SU-DHL-6 (cell line): ENCODE measurements around the gene GRAMD4.

Experiments
- H2AFZ ChIP-seq: fragments of 200-600 bp; sonication (generic); 2 replicates; pipeline ENCODE4 v1.6.1; 2014; ENCODE audit warnings: low read depth, mild to moderate bottlenecking, moderate library complexity, mixed read lengths, antibody characterized with exemption, low read length; ENCODE audit not compliant: severe bottlenecking
- H3F3A ChIP-seq: fragments of 200-600 bp; shearing (Covaris generic); 2 replicates; pipeline ENCODE4 v1.6.0; 2016; ENCODE audit warnings: antibody characterized with exemption, mild to moderate bottlenecking; ENCODE audit not compliant: insufficient read depth
- H3K27ac ChIP-seq: fragments of 200-600 bp; sonication (generic); 2 replicates; pipeline ENCODE4 v1.5.1; 2016; ENCODE audit warnings: low read depth, mild to moderate bottlenecking, low read length, moderate library complexity, mixed read lengths
- H3K27me3 ChIP-seq: fragments of 200-600 bp; sonication (generic), shearing (Covaris generic); 2 replicates; pipeline ENCODE4 v1.6.0; 2014; ENCODE audit warnings: mild to moderate bottlenecking, low read length
- H3K36me3 ChIP-seq: fragments of 200-600 bp; sonication (generic); 2 replicates; pipeline ENCODE4 v1.6.1; 2014; ENCODE audit warnings: mild to moderate bottlenecking, low read length, mixed read lengths
- H3K4me2 ChIP-seq: fragments of 300-600, 200-600 bp; shearing (Covaris generic), sonication (generic); 2 replicates; pipeline ENCODE4 v1.6.0; 2014; ENCODE audit warnings: low read length, low read depth, mild to moderate bottlenecking; ENCODE audit not compliant: poor library complexity, severe bottlenecking
- H3K4me3 ChIP-seq: fragments of 200-600 bp; sonication (generic); 2 replicates; pipeline ENCODE4 v1.5.1; 2014; ENCODE audit warnings: antibody characterized with exemption, low read length, mild to moderate bottlenecking, mixed read lengths; ENCODE audit not compliant: insufficient read depth, poor library complexity, severe bottlenecking
- H3K79me2 ChIP-seq: fragments of 200-600 bp; sonication (generic); 2 replicates; pipeline ENCODE4 v1.6.1; 2014; ENCODE audit warnings: mild to moderate bottlenecking, low read length, moderate library complexity; ENCODE audit not compliant: insufficient read depth
- H3K9ac ChIP-seq: fragments of 200-600 bp; sonication (generic); 2 replicates; pipeline ENCODE4 v1.7.0; 2014; ENCODE audit warnings: mild to moderate bottlenecking, low read length
- H3K9me2 ChIP-seq: fragments of 200-600 bp; sonication (generic); replicated peaks from 2 replicates; pipeline ENCODE4 v1.6.1; 2014; ENCODE audit warnings: low read length; ENCODE audit not compliant: insufficient read depth
- H3K9me3 ChIP-seq: fragments of 200-600 bp; sonication (generic); 2 replicates; pipeline ENCODE4 v1.6.1; 2014; ENCODE audit warnings: low read length, mixed read lengths; ENCODE audit not compliant: insufficient read depth
- H4K20me1 ChIP-seq: fragments of 200-600 bp; sonication (generic); 2 replicates; pipeline ENCODE4 v1.6.1; 2014; ENCODE audit warnings: low read depth, mild to moderate bottlenecking, antibody characterized with exemption, low read length, moderate library complexity, mixed read lengths
- EZH2phosphoT487 ChIP-seq: fragments of 200-600 bp; sonication (generic), shearing (Covaris generic); conservative IDR thresholded peaks from 2 replicates; pipeline ENCODE4 v1.6.1; 2018; ENCODE audit warnings: mild to moderate bottlenecking, antibody characterized with exemption, low read length, moderate library complexity, mixed read lengths
- TF ChIP-seq, protein P1 (sequence below): fragments of 200-600 bp; sonication (generic); IDR thresholded peaks from one replicate; pipeline ENCODE4 v1.5.1; 2017; ENCODE audit warnings: antibody characterized with exemption, mild to moderate bottlenecking, low read length, moderate library complexity; ENCODE audit not compliant: insufficient read depth, poor library complexity, severe bottlenecking

Gene GRAMD4

DNA sequence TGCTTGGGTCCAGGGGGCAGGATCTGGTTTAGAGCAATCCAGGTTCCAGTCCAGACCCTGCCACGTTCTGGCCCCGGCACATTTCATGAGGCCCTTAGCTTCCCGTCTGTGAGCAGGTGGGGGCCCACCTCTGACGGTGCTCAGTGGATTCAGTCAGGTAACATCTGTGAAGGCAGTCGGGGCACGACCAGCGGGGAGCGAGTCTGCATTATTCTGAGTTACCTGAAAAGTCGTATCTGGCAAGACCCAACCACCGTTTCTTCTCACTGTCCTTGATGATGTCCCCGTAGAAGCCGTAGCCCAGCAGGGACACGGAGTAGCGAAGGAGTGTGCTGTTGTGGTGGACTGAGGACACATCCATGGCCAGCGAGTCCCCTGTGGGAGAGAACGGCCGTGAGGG, 78.9 kb downstream of the GRAMD4 start:
- Histone ChIP-seq H3F3A (no peaks in the 10 kb centered on the region), H3K9ac (no peak overlapping the region), H3K27me3 (no peaks in the 10 kb centered on the region), H3K27ac (no peak overlapping the region), H3K4me2 (no peak overlapping the region), H3K4me3 (no peak overlapping the region), H3K79me2 (no peaks in the 10 kb centered on the region), H3K9me2 (no peaks in the 10 kb centered on the region), H4K20me1 (no peaks in the 10 kb centered on the region), H2AFZ (no peak overlapping the region), H3K36me3 (no peaks in the 10 kb centered on the region), H3K9me3 (no peaks in the 10 kb centered on the region)
- TF ChIP-seq, protein P1, sequence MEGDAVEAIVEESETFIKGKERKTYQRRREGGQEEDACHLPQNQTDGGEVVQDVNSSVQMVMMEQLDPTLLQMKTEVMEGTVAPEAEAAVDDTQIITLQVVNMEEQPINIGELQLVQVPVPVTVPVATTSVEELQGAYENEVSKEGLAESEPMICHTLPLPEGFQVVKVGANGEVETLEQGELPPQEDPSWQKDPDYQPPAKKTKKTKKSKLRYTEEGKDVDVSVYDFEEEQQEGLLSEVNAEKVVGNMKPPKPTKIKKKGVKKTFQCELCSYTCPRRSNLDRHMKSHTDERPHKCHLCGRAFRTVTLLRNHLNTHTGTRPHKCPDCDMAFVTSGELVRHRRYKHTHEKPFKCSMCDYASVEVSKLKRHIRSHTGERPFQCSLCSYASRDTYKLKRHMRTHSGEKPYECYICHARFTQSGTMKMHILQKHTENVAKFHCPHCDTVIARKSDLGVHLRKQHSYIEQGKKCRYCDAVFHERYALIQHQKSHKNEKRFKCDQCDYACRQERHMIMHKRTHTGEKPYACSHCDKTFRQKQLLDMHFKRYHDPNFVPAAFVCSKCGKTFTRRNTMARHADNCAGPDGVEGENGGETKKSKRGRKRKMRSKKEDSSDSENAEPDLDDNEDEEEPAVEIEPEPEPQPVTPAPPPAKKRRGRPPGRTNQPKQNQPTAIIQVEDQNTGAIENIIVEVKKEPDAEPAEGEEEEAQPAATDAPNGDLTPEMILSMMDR: no peak
- TF ChIP-seq EZH2phosphoT487: no peak

DNA sequence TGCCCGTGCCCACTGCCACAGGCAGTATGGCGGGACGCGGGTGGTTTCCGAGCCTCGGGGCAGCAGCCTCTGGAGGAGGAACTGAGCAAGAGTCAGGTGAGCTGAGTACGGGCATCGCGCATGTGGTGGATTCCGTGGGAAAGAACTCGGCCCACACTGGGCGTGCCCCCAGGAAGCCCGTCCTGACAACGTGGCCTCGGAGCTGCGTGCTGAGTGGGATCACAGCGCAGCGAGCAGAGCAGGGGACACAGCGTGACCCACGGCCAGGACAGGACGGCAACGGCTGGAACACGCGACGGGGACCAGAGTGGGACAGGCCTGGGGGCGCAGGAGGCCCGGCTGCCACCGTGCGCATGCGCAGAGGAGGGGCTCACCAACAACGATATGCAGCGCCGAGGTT, 81.1 kb downstream of the GRAMD4 start:
- H3K4me2 ChIP-seq: no peak overlapping the region
- no peak overlapping the region for H3K4me3 ChIP-seq
- no peaks in the 10 kb centered on the region for H4K20me1 ChIP-seq
- H2AFZ ChIP-seq: no peak overlapping the region
- H3K27ac ChIP-seq: no peak overlapping the region
- H3F3A ChIP-seq: no peaks in the 10 kb centered on the region
- no peaks in the 10 kb centered on the region for H3K27me3 ChIP-seq
- H3K36me3 ChIP-seq: no peaks in the 10 kb centered on the region
- no peaks in the 10 kb centered on the region for H3K79me2 ChIP-seq
- TF ChIP-seq EZH2phosphoT487: no peak
- TF ChIP-seq, protein P1: no peak
- H3K9me2 ChIP-seq: no peaks in the 10 kb centered on the region
- no peak overlapping the region for H3K9ac ChIP-seq
- no peaks in the 10 kb centered on the region for H3K9me3 ChIP-seq

DNA sequence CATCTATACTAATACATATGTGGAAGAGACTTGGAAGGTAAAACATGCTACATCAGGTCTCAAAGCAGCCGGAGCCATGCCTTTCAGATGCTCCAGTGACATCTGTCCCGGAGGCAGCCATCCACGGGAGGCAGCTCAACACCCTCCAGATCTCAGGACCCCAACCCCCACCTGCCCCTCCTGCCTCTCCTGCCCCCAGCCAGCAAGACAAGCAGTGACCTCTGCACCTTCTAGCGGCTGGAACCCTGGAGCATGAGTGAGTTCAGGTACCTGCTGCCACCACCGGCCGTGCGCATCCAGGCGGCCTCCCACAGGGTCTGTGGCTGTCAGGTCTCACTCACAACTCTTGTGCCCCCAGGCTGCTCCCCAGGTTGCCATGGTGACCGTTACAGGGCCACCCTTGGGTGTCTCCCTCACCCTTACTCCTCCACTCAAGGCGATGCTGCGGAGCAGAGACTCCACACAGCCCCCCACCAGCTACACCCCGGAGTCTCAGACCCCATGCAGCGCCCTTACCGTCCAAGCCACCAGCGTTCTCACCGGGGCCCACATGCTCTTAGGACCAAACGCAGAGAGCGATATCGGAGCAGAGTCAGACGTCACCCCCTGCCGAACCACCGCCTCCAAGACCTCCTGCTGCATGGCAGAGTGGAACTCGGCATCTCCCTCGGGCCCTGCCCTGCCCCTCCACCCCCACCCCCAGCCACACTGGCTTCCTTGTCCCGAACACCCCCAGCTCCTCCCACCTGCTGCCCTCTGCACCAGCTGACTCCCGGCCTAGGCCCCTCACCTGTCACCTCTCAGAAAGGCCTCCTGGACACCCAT, 83.2 kb downstream of the GRAMD4 start:
- Histone ChIP-seq H3K9ac (no peak overlapping the region), H3K36me3 (no peaks in the 10 kb centered on the region), H3K27ac (no peak overlapping the region), H3K4me2 (no peak overlapping the region), H3F3A (no peaks in the 10 kb centered on the region), H4K20me1 (no peaks in the 10 kb centered on the region), H3K27me3 (no peaks in the 10 kb centered on the region), H3K9me2 (no peaks in the 10 kb centered on the region), H3K4me3 (no peak overlapping the region), H3K9me3 (no peaks in the 10 kb centered on the region), H3K79me2 (no peaks in the 10 kb centered on the region), H2AFZ (no peak overlapping the region)
- TF ChIP-seq, protein P1: no peak
- TF ChIP-seq EZH2phosphoT487: no peak
